HG03521 (cell line): ENCODE data around the gene GALNT8.

ENCODE experiments used
- ATAC-seq: cut with Tn5 transposase; IDR thresholded peaks from one replicate; pipeline ENCODE4 v1.9.1; 2021; ENCODE audit warnings: mild to moderate bottlenecking, moderate library complexity; ENCODE audit not compliant: unreplicated experiment

The GALNT8 gene

DNA sequence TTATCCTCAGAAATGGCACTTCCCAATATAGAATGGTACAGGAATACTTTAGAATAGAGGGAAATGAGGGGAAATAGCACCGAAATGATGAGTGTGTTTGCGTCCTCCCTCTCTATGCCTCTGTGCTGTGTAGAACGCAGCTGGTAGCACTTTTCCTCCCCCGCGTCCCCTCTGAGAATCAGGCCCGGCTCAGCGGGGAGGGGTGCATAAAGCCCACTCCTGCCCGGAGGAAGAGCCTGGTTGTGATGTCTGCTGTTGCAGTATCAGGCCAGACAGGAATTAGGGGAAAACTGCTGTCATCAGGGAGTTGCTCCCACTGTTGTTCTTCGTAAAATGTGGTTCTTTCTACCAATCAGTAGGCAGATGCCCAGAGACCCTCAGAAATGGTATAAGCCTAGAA is 76.0 kb downstream of the GALNT8 start:
- ATAC-seq: no peak

DNA sequence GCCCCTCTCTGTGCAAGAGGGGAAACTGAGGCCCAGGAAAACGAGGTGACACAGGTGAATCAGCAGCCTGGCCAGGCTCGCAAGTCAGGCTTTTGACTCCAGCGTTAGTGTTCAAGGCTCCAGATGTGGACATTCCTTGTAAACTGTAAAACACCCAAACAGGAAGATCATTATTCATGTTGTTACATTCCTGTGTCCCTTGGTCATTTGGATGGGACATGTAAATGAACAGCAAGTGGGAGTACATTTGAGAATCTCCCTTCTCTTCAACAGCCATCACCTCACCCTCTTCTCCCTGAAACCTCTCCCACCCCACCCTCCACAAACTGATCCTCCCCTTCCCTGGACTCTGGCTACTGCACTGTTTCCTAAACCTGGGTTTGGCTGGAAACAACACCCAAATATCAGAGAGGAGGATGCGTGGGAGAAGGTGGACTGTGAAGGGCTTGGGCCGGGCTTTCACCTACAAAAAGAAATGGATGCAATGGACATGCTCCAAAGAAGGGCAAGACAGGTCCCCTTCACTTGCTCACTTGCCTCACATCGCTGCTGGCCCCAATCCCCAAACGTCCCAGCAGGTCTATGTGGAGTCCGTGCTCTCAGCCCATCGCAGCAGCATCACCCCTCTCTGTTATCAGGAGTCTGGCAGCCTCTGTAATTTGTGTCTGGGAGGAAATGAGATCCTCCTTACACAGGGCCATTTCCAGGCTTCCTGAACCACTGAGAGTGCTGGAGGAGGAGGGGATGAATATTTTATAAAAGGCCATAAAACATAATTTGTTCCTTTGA is 76.7 kb downstream of the GALNT8 start:
- ATAC-seq: no peak

DNA sequence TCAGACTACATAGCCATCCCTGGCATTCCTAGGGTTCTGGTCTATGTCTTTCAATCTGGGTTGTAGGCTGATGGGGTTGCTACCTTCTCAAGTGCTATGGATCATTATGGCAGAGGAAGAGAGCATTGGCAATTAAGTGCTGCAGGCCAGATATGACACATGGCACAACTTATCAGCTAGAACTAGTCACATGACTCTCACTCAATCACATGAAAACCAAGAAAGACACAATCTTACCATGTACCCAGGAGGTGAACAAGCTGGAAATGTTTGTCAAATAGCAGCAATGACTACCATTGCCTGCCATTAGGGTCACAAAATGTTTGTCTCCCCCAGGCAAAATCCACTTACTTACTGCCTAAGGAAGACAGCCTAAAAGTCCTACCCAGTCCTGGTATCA is 80.4 kb downstream of the GALNT8 start:
- ATAC-seq: no peak

DNA sequence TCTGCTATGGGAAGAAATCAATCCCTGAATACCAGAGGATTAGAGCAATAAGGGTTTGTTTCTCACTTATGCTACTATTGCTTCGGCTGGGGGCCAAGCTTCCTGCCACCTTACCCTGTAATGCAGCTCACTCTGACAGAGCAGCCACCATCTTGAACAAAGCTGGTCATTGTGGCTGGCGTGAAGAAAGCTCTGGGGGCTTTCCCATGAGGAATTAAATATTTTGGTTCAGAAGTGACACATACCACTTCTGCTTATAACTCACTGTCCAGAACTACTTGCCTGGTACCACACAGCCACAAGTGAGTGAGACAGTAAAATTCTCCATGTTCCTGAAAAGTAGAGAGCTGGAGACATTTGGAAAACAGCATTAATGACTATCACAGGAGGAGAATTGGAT is 82.6 kb downstream of the GALNT8 start:
- no peak for ATAC-seq

GRCh38 chr12:4806439-4807115 is 86.4 kb downstream of the GALNT8 start:
- no peak for ATAC-seq

DNA sequence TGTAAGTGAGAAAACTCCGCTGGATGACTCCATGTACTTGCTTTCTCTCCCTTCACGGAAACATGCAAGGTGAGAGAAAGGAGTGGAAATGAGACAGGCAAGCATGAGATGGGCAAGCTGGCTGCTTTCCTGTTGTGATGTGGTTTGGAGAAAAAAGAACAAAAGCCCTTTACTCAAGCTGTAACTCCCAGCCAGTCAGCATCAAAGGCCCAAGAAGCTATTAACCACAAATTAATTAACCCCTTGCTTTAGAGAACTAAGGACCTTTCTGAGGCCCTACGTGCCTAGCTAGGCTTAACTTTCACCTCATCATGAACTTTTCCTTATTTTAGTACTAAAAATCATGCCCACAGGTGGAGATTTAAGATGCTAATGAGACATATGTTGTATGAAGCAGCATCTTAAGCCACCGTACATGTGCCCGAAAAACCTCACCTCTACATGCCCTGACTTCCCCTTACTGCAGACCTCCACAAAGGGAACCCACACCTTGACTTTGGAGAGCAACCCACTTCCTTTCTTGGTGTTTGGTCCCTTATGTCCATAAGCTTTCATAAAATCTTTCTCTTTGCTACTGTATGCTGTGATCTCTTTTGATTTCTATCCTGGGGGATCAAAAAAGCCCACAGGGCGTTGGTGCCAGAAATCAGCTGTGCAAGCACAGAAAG is 87.0 kb downstream of the GALNT8 start:
- ATAC-seq: no peak

DNA sequence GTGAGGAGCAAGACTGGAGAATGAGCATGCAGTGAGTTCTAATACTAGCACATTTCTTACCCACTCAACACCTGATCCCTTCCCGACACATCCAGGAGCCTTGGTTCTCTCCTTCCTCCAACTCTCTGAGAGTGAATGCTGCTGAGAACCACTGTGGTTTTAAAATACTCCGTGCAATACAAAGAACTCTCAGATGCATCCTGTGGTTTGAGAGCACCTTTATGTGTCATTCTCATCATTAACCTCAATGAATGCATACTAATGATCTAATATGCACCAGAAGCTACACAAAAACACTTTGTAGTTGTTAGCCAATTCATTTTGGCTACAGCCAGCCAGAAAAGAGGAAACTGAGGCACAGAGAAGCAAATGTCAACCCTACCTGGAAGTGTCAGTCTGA is 87.6 kb downstream of the GALNT8 start:
- ATAC-seq: no peak

- ATAC-seq: no peak
These were observed 88.8 kb downstream of the GALNT8 start for GRCh38 chr12:4809013-4809448.

DNA sequence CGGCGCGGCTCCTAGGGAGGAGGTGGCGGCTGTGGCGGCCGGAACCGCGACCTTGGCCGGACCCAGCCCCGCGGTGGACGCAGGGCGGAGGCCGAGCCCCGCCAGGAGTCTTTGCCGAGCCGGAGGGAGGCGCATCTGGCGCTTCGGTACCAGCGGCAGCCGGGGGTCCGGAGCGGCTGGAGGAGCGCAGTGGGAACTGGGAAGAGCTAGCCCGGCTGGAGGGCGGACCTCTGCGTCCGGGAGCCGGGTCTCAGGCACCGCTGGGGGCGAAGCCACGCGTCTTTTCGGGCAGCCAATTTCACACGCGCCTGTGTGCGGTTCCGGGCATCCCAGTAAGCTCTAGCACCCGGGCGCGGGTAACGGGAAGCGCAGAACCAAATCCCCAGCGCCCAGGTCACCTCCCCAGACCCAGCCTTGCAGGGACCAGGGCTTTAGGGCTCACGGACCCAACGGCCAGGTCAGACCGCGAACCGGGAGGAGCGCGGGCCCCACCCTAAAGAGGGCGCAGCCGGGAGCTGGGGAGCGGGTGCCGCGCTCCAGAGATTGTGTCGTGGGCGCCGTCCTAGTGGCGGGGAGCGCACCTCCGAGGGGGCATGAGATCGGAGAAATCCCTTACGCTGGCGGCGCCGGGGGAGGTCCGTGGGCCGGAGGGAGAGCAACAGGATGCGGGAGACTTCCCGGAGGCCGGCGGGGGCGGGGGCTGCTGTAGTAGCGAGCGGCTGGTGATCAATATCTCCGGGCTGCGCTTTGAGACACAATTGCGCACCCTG is 89.4 kb downstream of the GALNT8 start:
- no peak for ATAC-seq

DNA sequence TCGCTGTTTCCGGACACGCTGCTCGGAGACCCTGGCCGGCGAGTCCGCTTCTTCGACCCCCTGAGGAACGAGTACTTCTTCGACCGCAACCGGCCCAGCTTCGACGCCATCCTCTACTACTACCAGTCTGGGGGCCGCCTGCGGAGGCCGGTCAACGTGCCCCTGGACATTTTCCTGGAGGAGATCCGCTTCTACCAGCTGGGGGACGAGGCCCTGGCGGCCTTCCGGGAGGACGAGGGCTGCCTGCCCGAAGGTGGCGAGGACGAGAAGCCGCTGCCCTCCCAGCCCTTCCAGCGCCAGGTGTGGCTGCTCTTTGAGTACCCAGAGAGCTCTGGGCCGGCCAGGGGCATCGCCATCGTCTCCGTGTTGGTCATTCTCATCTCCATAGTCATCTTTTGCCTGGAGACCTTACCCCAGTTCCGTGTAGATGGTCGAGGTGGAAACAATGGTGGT is 90.0 kb downstream of the GALNT8 start:
- ATAC-seq: no peak

GRCh38 chr12:4812624-4813327 is 92.6 kb downstream of the GALNT8 start:
- ATAC-seq: no peak

GRCh38 chr12:4813741-4814140 is 93.5 kb downstream of the GALNT8 start:
- no peak for ATAC-seq

DNA sequence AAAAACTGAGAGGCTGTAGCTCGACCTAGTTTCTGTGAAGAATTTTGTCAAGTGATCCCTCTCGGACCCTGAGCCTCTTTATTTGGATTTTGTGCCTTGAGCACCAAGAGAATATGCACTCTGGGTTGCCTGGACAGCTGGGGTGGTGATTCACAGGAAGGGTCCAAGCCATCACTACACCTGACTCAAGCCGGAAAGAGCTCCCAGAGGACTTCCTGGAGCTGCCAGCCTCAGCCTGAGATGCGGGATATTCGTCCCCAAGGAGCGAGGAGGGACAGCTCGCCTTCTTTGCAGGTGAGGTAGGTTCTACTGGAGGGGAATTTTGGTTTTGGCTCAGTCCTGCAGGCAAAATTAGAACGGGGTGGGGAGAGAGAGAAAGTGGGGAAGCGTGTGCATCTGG is 94.3 kb downstream of the GALNT8 start:
- no peak for ATAC-seq

DNA sequence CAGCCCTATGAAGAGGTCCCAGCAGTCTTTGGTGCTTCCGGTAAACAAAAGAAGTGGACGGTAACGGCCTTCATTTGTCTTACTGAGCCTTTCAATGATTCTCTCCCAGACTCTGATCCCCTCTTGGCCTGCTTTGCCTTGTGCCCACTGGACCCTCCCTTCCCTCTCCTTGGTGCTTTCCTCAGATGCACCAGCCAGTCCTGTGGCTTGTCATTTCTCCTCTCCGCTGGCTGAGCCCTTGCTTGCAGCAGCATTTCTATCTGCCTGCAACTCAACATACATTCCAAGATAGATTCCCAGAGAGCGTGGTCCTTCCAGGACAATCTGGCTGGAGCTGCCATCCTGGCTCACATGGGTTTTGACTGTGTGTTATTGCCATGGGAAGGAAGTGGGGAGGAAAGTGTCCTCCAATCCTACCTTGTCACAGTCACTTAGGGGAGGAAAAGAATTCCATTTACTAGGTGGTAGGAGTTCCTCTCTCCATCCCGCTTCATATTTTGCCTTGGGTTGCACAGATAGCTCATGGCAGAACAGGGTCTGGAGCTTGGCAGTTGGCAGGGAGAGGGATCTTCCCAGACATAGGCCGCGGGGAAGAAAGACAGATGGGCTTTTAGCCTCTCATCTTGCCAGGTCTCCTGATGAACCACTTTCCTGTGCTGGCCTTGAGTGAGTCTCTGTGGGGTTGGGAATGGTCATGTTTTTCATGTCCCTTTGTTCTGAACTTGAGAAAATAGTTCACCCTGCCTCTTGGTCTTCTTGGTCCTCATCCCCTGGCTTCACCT is 96.7 kb downstream of the GALNT8 start:
- no peak for ATAC-seq

- ATAC-seq: no peak
These were observed 97.7 kb downstream of the GALNT8 start for GRCh38 chr12:4817880-4818279.

GRCh38 chr12:4819654-4820053 is 99.5 kb downstream of the GALNT8 start:
- ATAC-seq: no peak

DNA sequence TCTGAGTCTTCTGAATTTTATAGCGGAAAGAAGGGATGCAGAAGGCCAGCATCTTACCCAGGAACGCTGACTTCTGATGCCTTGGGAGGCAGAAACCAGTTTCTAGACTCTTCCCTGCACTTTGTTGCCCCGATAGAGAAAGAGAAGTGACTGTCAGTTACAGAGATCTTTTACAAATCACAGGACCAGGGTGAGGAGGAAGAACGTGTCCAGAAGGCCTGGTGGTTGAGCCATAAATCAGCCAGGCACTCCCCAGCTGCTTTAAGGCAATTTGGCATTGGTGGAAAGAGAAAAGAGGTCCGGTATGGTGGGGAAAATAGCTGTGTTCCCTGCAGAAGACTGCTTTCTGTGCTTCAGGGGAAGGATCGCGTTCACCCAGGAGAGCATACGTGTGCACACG is 100.8 kb downstream of the GALNT8 start:
- ATAC-seq: no peak
